ENCODE data around the gene TEX26. TPM values are rescaled to one million over a fixed set of nuclear protein-coding genes. Genes with fewer than 3 reads are reported as not detected.

TEX26 gene
- total and polyA plus RNA-seq, 2 of the 4 experiments (the other 2 are of a cell fraction): not detected

GRCh38 chr13:30882996-30883766 lies 49.3 kb upstream of the TEX26 start (continued):
- TF ChIP-seq, protein P1, sequence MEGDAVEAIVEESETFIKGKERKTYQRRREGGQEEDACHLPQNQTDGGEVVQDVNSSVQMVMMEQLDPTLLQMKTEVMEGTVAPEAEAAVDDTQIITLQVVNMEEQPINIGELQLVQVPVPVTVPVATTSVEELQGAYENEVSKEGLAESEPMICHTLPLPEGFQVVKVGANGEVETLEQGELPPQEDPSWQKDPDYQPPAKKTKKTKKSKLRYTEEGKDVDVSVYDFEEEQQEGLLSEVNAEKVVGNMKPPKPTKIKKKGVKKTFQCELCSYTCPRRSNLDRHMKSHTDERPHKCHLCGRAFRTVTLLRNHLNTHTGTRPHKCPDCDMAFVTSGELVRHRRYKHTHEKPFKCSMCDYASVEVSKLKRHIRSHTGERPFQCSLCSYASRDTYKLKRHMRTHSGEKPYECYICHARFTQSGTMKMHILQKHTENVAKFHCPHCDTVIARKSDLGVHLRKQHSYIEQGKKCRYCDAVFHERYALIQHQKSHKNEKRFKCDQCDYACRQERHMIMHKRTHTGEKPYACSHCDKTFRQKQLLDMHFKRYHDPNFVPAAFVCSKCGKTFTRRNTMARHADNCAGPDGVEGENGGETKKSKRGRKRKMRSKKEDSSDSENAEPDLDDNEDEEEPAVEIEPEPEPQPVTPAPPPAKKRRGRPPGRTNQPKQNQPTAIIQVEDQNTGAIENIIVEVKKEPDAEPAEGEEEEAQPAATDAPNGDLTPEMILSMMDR (conservative IDR thresholded peaks at IDR 0.05; ENCODE audit: low read depth, low read length): no peak
- TF ChIP-seq, protein P2, sequence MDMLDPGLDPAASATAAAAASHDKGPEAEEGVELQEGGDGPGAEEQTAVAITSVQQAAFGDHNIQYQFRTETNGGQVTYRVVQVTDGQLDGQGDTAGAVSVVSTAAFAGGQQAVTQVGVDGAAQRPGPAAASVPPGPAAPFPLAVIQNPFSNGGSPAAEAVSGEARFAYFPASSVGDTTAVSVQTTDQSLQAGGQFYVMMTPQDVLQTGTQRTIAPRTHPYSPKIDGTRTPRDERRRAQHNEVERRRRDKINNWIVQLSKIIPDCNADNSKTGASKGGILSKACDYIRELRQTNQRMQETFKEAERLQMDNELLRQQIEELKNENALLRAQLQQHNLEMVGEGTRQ (IDR thresholded peaks at IDR 0.05; ENCODE audit: low read depth, low read length): no peak
- TF ChIP-seq MAZ (IDR thresholded peaks at IDR 0.05; ENCODE audit: borderline replicate concordance, low read depth, low read length): no peak
- TF ChIP-seq CHD1 (IDR thresholded peaks at IDR 0.05; ENCODE audit: low read depth, low read length): no peak
- no peak for TF ChIP-seq BHLHE40 (IDR thresholded peaks at IDR 0.05; ENCODE audit: low read depth, low read length)

All from IMR-90 (cell line).